ENCODE results near the gene DGLUCY.

GRCh38 chr14:91100102-91100501 is 13.8 kb upstream of the DGLUCY start:
- TF ChIP-seq CTCF (IDR thresholded peaks at IDR 0.05): no peak
- no peak for TF ChIP-seq POLR2A (IDR thresholded peaks at IDR 0.05)

Measured in prostate gland (tissue), 2 donors.